SH-SY5Y (cell line): Measurements from ENCODE around the gene MEF2D.

Experiments
- GATA2 ChIP-seq: IDR thresholded peaks from 2 replicates; pipeline ENCODE4 v1.6.1; 2011; ENCODE audit warnings: mild to moderate bottlenecking, low read depth, low read length
- GATA3 ChIP-seq: IDR thresholded peaks from 2 replicates; pipeline ENCODE4 v1.6.1; 2011; ENCODE audit warnings: low read depth, mild to moderate bottlenecking, low read length, moderate library complexity

The MEF2D gene

GRCh38 chr1:156509424-156510034 is 9.0 kb upstream of the MEF2D start:
- no peak for TF ChIP-seq GATA2
- no peak for TF ChIP-seq GATA3

GRCh38 chr1:156508955-156509234 is 8.3 kb upstream of the MEF2D start:
- TF ChIP-seq GATA3: no peak
- no peak for TF ChIP-seq GATA2

GRCh38 chr1:156508205-156508954 is 7.8 kb upstream of the MEF2D start:
- TF ChIP-seq GATA2 (no peak), GATA3 (no peak)

- no peak for TF ChIP-seq GATA2
- TF ChIP-seq GATA3: no peak
Measured at GRCh38 chr1:156506450-156506849, 5.9 kb upstream of the MEF2D start.

- TF ChIP-seq GATA3 (no peak), GATA2 (no peak)
Measured at GRCh38 chr1:156505679-156506298, 5.2 kb upstream of the MEF2D start.

- TF ChIP-seq GATA2 (peak; percentile 20; the same call in 1 of the 2 replicates), GATA3 (no peak)
Measured at GRCh38 chr1:156504821-156505678, 4.5 kb upstream of the MEF2D start.

- TF ChIP-seq GATA3 (no peak), GATA2 (no peak)
Measured at GRCh38 chr1:156504438-156504813, 3.9 kb upstream of the MEF2D start.

- no peak for TF ChIP-seq GATA2
- no peak for TF ChIP-seq GATA3
Measured at GRCh38 chr1:156503698-156504437, 3.3 kb upstream of the MEF2D start.

GRCh38 chr1:156502894-156503697 is 2.5 kb upstream of the MEF2D start:
- no peak for TF ChIP-seq GATA3
- TF ChIP-seq GATA2: no peak

- no peak for TF ChIP-seq GATA3
- TF ChIP-seq GATA2: no peak
Measured at GRCh38 chr1:156502391-156502893, 1.9 kb upstream of the MEF2D start.

- no peak for TF ChIP-seq GATA2
- TF ChIP-seq GATA3: no peak
Measured at GRCh38 chr1:156500793-156501506, 375 bp upstream of the MEF2D start.
